NCI-H187 treated with DMSO at 0.1 percent for 48 hours (cell line): Measurements from ENCODE around the gene PRRC2A.
A peak's percentile ranks its signal among the peaks of the same experiment; 100 is the strongest.

Experiments used
- DNase-seq: peaks from one replicate; lab custom pipeline; 2025; lab: John Stamatoyannopoulos, UW

PRRC2A gene

DNA sequence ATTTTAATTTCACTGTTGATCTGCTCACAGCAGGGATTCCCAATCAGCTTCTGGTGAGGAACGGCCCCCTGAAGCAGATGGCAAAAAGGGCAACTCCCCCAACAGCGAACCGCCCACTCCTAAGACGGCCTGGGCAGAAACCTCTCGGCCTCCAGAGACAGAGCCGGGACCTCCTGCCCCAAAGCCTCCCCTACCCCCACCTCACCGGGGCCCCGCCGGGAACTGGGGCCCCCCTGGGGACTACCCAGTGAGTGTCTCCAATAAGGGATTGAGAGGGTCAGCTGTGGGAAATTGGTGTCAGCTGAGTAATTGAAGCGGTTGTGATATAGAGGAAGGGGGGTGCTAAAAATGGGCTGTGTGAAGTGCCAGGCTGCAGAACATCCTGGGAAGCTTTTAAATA is 6.4 kb downstream of the PRRC2A start:
- DNase-seq = no peak

DNA sequence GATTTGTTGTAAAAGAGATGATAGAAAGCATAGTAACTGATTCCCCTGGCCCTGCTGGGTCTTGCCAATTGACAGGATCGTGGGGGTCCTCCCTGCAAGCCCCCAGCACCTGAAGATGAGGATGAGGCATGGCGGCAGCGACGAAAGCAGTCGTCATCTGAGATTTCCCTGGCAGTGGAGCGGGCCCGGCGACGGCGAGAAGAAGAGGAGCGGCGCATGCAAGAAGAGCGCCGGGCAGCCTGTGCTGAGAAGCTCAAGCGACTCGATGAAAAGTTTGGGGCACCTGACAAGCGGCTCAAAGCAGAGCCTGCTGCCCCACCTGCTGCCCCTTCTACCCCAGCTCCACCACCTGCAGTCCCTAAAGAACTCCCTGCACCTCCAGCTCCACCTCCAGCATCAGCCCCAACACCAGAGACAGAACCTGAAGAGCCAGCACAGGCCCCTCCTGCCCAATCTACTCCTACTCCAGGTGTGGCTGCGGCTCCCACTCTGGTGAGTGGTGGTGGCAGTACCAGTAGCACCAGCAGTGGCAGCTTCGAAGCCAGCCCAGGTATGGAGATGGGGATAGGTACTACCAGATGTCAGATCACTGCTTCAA is 7.3 kb downstream of the PRRC2A start:
- DNase-seq = no peak

DNA sequence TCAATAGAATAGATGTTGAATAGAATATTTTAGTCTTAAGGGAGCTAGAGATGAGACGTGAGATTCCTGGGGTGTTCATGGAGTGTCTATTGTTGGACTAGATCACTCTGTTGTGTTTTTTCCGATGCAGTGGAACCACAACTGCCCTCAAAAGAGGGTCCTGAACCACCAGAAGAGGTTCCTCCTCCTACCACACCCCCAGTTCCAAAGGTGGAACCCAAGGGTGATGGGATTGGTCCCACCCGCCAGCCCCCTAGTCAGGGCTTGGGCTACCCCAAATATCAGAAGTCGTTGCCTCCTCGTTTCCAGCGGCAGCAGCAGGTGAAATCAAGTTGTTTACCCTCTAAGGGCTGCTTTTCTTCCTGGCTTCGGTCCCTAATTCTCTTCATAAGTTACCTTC is 8.5 kb downstream of the PRRC2A start:
- no peak for DNase-seq

DNA sequence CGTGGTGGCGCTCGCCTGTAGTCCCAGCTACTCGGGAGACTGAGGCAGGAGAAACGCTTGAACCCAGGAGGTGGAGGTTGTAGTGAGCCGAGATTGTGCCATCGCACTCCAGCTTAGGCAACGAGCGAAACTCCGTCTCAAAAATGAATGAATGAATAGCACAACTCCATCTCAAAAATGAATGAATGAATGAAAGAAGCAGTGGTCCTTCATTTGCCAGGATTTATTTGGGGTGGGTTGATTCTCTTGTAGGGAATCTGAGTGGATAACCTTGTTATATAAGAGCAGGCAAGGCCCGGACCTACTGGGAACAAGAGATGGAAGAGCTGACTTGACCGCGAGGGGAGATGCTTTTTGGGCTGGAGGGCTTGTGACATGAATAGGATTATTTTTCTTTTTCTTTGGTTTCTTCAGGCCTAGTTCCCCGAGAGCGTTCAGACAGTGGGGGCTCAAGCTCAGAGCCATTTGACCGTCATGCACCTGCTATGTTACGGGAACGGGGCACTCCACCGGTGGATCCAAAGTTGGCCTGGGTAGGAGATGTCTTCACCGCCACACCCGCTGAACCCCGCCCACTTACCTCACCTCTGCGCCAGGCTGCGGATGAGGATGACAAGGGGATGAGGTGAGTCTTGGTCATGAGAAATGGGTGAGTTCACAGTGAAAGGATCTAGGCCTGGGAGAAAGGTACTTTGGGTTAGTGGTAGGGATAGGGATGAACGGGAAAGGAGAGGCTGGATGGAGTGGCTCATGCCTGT is 9.8 kb downstream of the PRRC2A start:
- no peak for DNase-seq

DNA sequence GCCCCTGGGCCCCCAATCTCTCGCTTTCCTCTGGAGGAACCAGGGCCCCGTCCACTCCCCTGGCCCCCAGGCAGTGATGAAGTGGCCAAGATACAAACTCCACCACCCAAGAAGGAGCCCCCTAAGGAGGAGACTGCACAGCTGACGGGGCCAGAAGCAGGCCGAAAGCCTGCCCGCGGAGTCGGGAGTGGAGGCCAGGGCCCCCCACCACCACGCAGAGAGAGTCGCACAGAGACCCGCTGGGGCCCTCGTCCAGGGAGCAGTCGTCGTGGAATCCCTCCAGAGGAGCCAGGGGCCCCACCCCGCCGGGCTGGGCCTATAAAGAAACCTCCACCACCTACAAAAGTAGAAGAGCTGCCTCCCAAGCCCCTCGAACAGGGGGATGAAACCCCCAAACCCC is 10.7 kb downstream of the PRRC2A start:
- DNase-seq = no peak

DNA sequence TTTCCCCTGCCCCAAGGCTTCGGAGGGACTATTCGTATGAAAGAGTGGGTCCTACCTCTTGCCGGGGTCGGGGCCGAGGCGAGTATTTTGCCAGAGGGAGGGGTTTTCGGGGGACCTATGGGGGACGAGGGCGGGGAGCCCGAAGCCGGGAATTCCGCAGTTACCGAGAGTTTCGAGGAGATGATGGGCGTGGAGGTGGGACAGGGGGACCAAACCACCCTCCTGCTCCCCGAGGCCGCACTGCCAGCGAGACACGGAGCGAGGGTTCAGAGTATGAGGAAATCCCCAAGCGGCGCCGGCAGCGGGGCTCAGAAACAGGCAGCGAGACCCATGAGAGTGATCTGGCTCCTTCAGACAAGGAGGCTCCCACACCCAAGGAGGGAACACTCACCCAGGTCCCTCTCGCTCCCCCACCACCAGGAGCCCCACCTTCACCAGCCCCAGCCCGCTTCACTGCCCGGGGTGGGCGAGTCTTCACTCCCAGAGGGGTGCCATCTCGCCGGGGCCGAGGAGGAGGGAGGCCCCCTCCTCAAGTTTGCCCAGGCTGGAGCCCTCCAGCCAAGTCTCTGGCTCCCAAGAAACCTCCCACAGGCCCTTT is 11.3 kb downstream of the PRRC2A start:
- no peak for DNase-seq

- DNase-seq = no peak
Measured at GRCh38 chr6:31632279-31632946, 11.9 kb downstream of the PRRC2A start.

DNA sequence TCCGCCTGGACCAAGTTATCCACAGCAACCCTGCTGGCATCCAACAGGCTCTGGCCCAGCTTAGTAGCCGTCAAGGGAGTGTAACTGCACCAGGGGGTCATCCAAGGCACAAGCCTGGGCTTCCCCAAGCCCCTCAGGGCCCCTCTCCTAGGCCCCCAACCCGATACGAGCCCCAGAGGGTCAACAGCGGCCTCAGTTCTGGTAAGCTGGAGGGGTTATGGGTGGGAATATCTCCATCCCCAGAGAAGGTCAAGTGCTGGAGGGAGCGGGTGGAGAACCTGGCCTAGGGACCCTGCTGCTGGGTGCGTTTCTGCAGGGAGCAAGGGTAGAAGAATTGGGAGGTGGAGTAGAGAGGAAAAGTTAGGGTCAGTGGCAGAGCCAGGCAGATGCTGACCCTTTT is 12.9 kb downstream of the PRRC2A start:
- no peak for DNase-seq

GRCh38 chr6:31634131-31634530 is 13.6 kb downstream of the PRRC2A start:
- no peak for DNase-seq

GRCh38 chr6:31634969-31635575 is 14.6 kb downstream of the PRRC2A start:
- no peak for DNase-seq

DNA sequence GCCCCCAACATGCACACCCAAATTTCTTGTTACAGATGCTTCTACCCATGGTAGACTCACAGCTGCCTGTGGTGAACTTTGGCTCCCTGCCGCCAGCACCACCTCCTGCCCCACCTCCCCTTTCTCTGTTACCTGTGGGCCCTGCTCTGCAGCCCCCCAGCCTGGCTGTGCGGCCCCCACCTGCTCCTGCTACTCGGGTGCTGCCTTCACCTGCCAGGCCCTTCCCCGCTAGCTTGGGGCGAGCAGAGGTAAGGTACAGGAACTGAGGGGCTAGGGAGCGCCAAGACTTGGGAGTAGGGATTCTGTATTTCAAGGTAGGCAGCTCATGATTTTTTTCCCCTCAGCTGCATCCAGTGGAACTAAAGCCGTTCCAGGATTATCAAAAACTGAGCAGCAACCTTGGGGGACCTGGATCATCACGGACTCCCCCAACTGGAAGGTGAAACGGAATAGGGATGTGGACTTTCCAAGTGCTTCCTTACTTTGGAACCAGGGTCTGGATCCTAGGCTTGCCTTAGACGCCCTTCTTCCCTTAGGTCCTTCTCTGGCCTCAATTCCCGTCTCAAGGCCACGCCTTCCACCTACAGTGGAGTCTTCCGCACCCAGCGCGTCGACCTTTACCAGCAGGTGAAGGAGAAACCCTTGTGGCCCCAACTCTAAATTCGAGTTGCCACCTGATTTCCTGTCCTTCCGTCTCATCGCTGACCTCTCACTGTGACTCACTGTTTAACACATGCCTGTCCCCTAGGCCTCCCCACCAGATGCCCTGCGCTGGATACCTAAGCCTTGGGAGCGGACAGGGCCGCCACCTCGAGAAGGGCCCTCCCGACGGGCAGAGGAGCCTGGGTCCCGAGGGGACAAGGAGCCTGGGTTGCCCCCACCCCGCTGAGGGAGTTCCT is 16.4 kb downstream of the PRRC2A start:
- no peak for DNase-seq

GRCh38 chr6:31639043-31639442 is 18.5 kb downstream of the PRRC2A start:
- DNase-seq = no peak

DNA sequence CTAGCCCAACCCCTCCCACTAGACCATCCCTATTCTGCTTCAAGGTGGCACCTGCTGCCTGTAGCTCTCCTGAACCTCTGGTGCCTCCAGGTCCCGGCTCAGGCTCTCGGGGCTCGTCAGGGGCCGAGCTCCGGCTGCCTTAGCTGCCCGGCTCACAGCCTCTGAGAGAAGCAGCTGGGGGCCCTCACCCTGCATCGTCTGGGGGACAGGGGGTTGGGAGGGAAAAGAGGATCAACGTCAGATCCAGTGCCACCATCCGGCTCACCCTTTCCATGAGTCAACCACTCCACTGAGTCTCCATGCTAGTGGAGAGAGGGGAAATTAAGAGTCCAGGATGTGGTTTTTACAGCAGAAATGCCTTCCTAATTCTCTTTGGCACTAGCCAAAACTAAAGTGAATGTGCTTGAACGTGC is 18.9 kb downstream of the PRRC2A start:
- no peak for DNase-seq

DNA sequence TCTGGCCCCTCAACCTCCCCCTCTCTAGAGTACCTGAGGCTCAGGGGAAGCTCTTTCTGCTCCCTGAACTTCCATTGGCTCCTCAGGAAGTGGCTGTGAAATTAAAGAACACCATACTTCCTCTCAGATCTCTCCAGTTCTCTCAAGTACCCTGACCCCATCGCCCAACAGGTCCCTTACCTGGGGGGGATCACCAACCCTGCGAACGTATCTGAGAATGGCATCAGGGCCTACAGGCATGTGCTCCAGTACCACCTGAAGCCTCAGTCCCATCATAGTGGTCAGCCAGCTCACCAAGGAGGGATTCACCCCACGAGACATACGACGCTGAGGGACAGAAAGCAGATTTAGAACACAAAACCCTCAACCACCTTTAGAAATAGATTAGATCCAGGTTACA is 20.1 kb downstream of the PRRC2A start:
- no peak for DNase-seq

DNA sequence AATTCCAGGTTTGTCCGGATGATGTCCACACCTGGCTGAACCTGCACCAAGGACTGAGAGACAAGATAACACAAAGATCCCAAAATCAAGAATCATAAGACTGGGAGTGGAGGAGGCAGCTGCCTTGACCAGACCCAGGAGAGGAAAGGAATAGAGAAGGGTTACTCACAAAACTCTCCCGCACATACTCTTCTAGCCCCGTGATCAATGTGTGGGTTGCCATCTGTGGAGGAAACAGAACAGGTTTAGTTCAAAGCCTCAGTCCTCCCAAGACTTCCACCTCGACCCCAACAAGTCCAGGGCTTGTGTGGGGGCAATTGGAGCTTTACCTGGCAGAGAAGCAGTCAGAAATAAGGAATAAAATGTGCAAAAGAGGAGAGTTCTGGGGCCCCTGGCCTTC is 20.9 kb downstream of the PRRC2A start:
- no peak for DNase-seq

GRCh38 chr6:31642798-31643570 is 22.5 kb downstream of the PRRC2A start:
- no peak for DNase-seq

GRCh38 chr6:31643818-31644454 is 23.4 kb downstream of the PRRC2A start:
- no peak for DNase-seq

DNA sequence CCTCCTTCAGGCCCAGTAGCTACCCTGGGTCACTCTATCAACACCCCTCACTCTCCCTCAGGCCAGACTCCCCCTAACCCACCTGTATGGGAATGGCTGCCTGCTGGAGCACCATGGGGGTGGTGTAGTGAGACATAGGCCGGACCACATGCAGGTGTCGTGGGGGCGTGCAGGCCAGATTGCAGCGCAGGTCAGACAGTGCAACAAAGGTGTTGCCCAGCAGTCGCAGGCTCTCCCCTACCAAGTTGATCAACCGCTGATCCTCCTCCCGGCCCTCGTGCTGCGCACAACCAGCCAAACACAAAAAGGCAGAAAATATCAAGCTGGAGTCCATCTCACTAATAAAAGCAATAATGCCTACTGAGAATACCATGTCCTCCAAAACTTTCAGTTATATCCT is 24.8 kb downstream of the PRRC2A start:
- no peak for DNase-seq

DNA sequence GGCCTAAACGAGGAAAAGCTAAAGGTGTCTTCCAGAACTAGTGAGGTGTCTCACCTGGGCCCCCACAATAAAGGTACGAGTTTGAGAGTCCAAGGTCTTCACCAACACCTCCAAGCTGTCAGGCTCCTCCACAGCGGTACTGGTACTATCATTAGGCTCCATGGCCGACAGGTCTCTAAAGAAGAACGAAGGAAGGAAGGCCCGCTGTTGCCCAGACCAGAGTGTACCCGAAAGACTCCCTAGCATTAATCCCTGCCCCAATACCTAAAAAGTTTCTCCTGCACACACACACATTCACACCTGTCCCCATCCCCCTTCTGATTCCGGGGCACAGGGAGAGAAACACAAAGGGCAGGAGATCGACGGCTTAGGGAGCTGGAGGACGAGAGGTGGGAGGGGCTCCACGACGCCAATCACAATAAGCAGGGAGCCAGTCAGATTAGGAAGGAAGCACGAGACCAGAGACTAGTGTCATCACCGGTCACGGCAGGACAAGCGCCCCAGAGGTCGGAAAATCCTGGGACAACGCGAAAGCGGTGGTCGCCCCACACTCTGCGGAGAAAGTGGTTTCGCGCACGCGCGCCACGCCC is 31.2 kb downstream of the PRRC2A start:
- peak; percentile 15 for DNase-seq
